ENCODE data around the gene HMCN1.
"Not testable (repeated sequence)": the region's sequence is repeated elsewhere in the genome, so short reads cannot be mapped to it uniquely, and the experiment has no call there.

Gene HMCN1

GRCh38 chr1:185860311-185860710 is 126.1 kb downstream of the HMCN1 start:
- DNase-seq, result no peak

- no peak for DNase-seq
Measured at GRCh38 chr1:185860859-185861258, 126.7 kb downstream of the HMCN1 start.

- DNase-seq, result no peak
Measured at GRCh38 chr1:185861630-185862029, 127.4 kb downstream of the HMCN1 start.

GRCh38 chr1:185862235-185862634 is 128.0 kb downstream of the HMCN1 start:
- DNase-seq, result no peak

- no peak for DNase-seq
Measured at GRCh38 chr1:185864331-185864730, 130.1 kb downstream of the HMCN1 start.

GRCh38 chr1:185864889-185865517 is 130.8 kb downstream of the HMCN1 start:
- no peak for DNase-seq

GRCh38 chr1:185869590-185869989 is 135.4 kb downstream of the HMCN1 start:
- no peak for DNase-seq

GRCh38 chr1:185871627-185872150 is 137.5 kb downstream of the HMCN1 start:
- no peak for DNase-seq

- DNase-seq, result no peak
Measured at GRCh38 chr1:185874246-185874645, 140.1 kb downstream of the HMCN1 start.

- DNase-seq, result no peak
Measured at GRCh38 chr1:185880330-185880729, 146.1 kb downstream of the HMCN1 start.

GRCh38 chr1:185880779-185881333 is 146.7 kb downstream of the HMCN1 start:
- DNase-seq, result no peak

- no peak for DNase-seq
Measured at GRCh38 chr1:185886046-185886445, 151.9 kb downstream of the HMCN1 start.

GRCh38 chr1:185886671-185887070 is 152.5 kb downstream of the HMCN1 start:
- DNase-seq, result no peak

GRCh38 chr1:185892831-185893403 is 158.7 kb downstream of the HMCN1 start:
- not testable (repeated sequence) for DNase-seq

GRCh38 chr1:185894791-185895190 is 160.6 kb downstream of the HMCN1 start:
- no peak for DNase-seq

- no peak for DNase-seq
Measured at GRCh38 chr1:185895208-185895900, 161.2 kb downstream of the HMCN1 start.

- DNase-seq, result no peak
Measured at GRCh38 chr1:185896863-185897262, 162.7 kb downstream of the HMCN1 start.

- DNase-seq, result no peak
Measured at GRCh38 chr1:185906186-185906585, 172.0 kb downstream of the HMCN1 start.

GRCh38 chr1:185907246-185907645 is 173.1 kb downstream of the HMCN1 start:
- DNase-seq, result no peak

GRCh38 chr1:185911978-185912377 is 177.8 kb downstream of the HMCN1 start:
- no peak for DNase-seq

GRCh38 chr1:185912504-185912903 is 178.3 kb downstream of the HMCN1 start:
- no peak for DNase-seq

GRCh38 chr1:185914089-185914488 is 179.9 kb downstream of the HMCN1 start:
- DNase-seq, result no peak

- DNase-seq, result no peak
Measured at GRCh38 chr1:185916861-185917260, 182.7 kb downstream of the HMCN1 start.

- no peak for DNase-seq
Measured at GRCh38 chr1:185917646-185918045, 183.5 kb downstream of the HMCN1 start.

Measured in hematopoietic multipotent progenitor cell treated with erythropoietin and hydrocortisone succinate and interleukin-3 and kit ligand, for 8 days (in vitro differentiated cells).